HEK293T (cell line): ENCODE data around the gene FHOD3.

Experiments
- CTCF ChIA-PET: fragments of 350-600 bp; formaldehyde crosslinking; extraction: SDS; loops from one replicate; lab custom pipeline; 2021; ENCODE audit warnings: antibody characterized with exemption, inconsistent platforms; lab: Yijun Ruan, JAX
- POLR2A ChIA-PET: fragments of 350-600 bp; formaldehyde crosslinking; extraction: SDS; loops from one replicate; lab custom pipeline; 2020; ENCODE audit warnings: antibody characterized with exemption, inconsistent platforms; lab: Yijun Ruan, JAX
- DNase-seq: peaks from one replicate; pipeline ENCODE4 v3.0.0; 2012; ENCODE audit warnings: mixed read lengths; ENCODE audit errors: extremely low spot score
- ARNT ChIP-seq: fragments of 450-650 bp; IDR thresholded peaks from 2 replicates; pipeline ENCODE4 v1.6.1; 2017; ENCODE audit warnings: mild to moderate bottlenecking
- BHLHE40 ChIP-seq: fragments of 450-650 bp; IDR thresholded peaks from 2 replicates; pipeline ENCODE4 v1.6.1; 2016; ENCODE audit warnings: mild to moderate bottlenecking, moderate library complexity, borderline replicate concordance
- CTBP1 ChIP-seq: fragments of 450-650 bp; IDR thresholded peaks from 2 replicates; pipeline ENCODE4 v1.6.1; 2016; ENCODE audit warnings: borderline replicate concordance
- ELF4 ChIP-seq: fragments of 450-650 bp; IDR thresholded peaks from 2 replicates; pipeline ENCODE4 v1.6.1; 2017; ENCODE audit warnings: antibody characterized with exemption
- FOXA1 ChIP-seq: fragments of 450-650 bp; IDR thresholded peaks from 2 replicates; pipeline ENCODE4 v1.6.1; 2016; ENCODE audit warnings: mild to moderate bottlenecking
- FOXK2 ChIP-seq: fragments of 450-650 bp; IDR thresholded peaks from 2 replicates; pipeline ENCODE4 v1.6.1; 2016; ENCODE audit warnings: mild to moderate bottlenecking
- FOXM1 ChIP-seq: fragments of 450-650 bp; IDR thresholded peaks from 2 replicates; pipeline ENCODE4 v1.6.1; 2017; ENCODE audit warnings: mild to moderate bottlenecking, borderline replicate concordance
- HDGF ChIP-seq: fragments of 450-650 bp; IDR thresholded peaks from 2 replicates; pipeline ENCODE4 v1.6.1; 2017; ENCODE audit warnings: antibody characterized with exemption, borderline replicate concordance
- L3MBTL2 ChIP-seq: fragments of 450-650 bp; conservative IDR thresholded peaks from 2 replicates; pipeline ENCODE4 v1.6.1; 2016; ENCODE audit warnings: mild to moderate bottlenecking
- LEF1 ChIP-seq: fragments of 450-650 bp; IDR thresholded peaks from 2 replicates; pipeline ENCODE4 v1.6.1; 2017; ENCODE audit warnings: mild to moderate bottlenecking, borderline replicate concordance
- NFRKB ChIP-seq: fragments of 450-650 bp; IDR thresholded peaks from 2 replicates; pipeline ENCODE4 v1.6.1; 2016; ENCODE audit warnings: mild to moderate bottlenecking, moderate library complexity
- SP1 ChIP-seq: fragments of 450-650 bp; IDR thresholded peaks from 2 replicates; pipeline ENCODE4 v1.6.1; 2017
- SUZ12 ChIP-seq: fragments of 450-650 bp; IDR thresholded peaks from 2 replicates; pipeline ENCODE4 v1.6.1; 2016; ENCODE audit warnings: mild to moderate bottlenecking
- TARDBP ChIP-seq: fragments of 450-650 bp; IDR thresholded peaks from 2 replicates; pipeline ENCODE4 v1.6.1; 2016
- ZNF384 ChIP-seq: fragments of 450-650 bp; IDR thresholded peaks from 2 replicates; pipeline ENCODE4 v1.6.1; 2016
- TF ChIP-seq, protein P1 (sequence below): fragments of 450-650 bp; IDR thresholded peaks from 2 replicates; pipeline ENCODE4 v1.6.1; 2016

FHOD3 gene

DNA sequence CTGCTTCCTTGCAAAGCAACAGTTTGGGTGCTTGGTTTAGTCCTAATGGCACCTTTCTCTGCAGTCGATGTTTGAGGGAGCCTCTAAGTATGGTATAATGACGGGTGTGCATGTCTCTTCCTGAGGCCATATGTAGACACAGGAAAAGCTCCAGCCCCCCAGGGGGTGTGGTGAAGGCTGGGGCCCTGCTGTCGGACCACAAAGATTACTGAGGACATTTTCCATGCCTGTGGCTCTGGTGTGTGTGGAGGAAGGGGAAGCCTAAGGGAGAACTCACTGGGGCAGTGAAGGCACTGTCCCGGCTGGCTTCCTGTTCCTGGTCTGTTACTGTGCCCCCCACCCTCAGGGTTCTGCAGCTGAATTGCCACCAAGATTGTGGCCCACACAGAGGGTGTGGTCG lies 187.1 kb downstream of the FHOD3 start:
- ChIA-PET POLR2A (no interaction called here), CTCF (no interaction called here)
- no peak for DNase-seq
- TF ChIP-seq TARDBP (no peak), FOXK2 (no peak), CTBP1 (no peak), FOXA1 (no peak), SP1 (no peak), LEF1 (no peak), HDGF (no peak)

DNA sequence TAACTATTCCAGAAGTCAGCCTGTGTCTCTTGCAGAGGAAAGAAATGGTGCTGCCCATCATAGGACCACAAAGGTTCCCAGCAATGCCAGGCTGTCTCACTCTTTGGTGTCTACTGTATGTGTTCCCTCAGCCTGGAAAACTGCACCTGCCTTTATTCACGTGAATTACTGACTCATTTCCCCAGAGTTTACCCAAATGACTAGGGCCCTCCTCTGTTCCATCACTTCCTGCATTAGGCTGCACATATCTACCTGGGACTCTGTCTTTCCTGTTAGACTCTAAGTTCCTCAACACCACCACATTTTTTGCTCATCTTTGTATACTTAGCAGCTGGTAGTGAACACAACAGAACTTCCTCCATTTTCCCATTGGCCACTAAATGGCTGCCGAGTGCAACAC lies 188.3 kb downstream of the FHOD3 start:
- TF ChIP-seq HDGF = no peak
- TF ChIP-seq ZNF384 = no peak
- no peak for TF ChIP-seq NFRKB
- no peak for TF ChIP-seq ELF4
- TF ChIP-seq FOXK2 = no peak
- TF ChIP-seq SUZ12 = no peak
- ChIA-PET POLR2A (no interaction called here), CTCF (no interaction called here)
- no peak for DNase-seq

DNA sequence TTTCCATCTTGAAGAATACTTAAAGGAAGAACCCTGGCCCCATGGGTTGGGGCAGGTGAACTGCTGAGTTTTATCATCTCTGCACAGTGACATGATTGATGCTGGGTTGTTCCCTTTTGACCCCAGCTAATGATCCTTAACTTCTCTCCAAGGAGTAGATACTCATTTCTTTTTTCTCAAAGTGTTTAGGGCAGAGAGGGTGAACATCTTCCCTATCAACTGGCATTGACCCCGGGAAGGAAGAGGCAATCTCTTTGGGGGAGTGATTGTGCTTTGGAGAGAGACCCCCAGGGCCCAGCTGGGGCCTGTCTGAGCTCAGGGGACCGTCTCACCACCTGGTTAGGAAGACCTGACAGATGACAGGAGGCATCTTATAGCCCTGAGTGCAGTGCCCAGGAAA lies 190.6 kb downstream of the FHOD3 start:
- CTCF ChIA-PET = no interaction called here

DNA sequence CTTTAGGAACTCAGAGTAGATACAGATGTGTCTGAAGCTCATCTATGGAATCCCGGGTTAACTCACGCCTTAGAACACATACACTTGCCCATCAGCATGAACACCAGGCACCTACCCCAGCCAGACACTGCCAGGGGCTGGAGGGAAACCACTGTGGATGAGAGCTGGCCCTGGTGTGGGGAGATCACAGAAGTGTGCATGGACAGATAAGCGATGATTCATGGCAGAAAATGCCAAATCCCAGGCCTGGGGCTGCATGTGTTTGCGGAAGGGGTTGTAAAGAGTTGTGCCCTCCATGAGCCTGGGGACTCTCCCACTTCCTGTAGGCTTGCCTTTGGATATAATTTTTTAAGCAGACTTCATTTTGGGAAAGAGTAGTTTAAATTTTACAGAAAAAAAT lies 193.4 kb downstream of the FHOD3 start:
- ChIA-PET CTCF (no interaction called here), POLR2A (no interaction called here)
- TF ChIP-seq LEF1 (no peak), HDGF (no peak), TARDBP (no peak), BHLHE40 (no peak), FOXK2 (no peak), ARNT (no peak)
- no peak for DNase-seq

More for the DNA sequence above, 190.6 kb downstream of the FHOD3 start:
- DNase-seq = no peak
- POLR2A ChIA-PET = no interaction called here
- TF ChIP-seq LEF1 = no peak

GRCh38 chr18:36492604-36493329 lies 195.3 kb downstream of the FHOD3 start:
- TF ChIP-seq ELF4 (no peak), LEF1 (no peak), HDGF (no peak), NFRKB (no peak), SP1 (no peak), ARNT (no peak), BHLHE40 (no peak), FOXA1 (no peak), FOXK2 (no peak), CTBP1 (no peak), TARDBP (no peak), ZNF384 (no peak), L3MBTL2 (no peak), SUZ12 (no peak), FOXM1 (no peak)
- TF ChIP-seq, protein P1, sequence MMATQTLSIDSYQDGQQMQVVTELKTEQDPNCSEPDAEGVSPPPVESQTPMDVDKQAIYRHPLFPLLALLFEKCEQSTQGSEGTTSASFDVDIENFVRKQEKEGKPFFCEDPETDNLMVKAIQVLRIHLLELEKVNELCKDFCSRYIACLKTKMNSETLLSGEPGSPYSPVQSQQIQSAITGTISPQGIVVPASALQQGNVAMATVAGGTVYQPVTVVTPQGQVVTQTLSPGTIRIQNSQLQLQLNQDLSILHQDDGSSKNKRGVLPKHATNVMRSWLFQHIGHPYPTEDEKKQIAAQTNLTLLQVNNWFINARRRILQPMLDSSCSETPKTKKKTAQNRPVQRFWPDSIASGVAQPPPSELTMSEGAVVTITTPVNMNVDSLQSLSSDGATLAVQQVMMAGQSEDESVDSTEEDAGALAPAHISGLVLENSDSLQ = no peak
- POLR2A ChIA-PET = no interaction called here
- CTCF ChIA-PET = no interaction called here
- no peak for DNase-seq

DNA sequence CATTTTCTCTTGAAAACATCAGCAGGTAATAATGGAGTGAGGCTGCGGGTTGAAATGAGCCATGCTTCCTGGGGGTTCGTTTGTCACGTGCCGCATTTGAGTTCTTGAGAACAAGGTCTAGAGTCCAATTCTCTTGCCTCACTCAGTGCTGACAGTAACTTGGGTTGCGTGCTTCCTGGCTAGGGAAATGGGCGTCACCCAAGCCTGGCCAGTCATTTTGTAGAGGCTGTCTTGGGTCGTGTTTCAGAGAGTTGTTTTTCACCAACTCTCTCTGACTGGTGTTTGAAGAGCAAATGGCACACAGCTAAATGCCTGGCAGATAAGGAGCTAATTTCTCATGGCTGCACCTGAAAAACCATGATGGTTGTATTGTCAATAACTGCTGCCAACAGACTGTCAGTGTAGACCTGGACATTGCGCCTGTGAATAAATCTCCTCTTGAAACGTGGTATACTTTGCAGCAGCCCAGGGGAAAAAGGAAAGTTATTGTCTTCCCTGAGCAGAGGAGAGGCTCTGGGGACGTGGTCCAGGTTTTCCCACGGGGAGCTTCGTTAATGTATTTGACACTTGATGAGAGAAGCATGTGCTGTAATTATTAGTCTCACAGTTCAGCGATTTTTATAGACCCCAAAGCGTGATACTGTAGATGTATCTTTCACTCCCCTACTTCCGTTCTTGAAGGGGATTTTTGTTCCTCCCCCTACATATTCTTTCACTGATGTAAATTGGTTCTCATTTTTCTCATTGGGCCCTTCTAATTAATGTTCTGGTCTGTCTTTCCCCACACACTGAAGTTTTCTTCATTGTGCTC lies 196.0 kb downstream of the FHOD3 start:
- CTCF ChIA-PET = interaction anchor here (1.8 kb wide), 1 partner anchor 17 kb away, joined by 5 read pairs; no protein-coding TSS in a partner anchor
- TF ChIP-seq TARDBP (no peak), ZNF384 (no peak), SP1 (no peak), ELF4 (no peak), FOXA1 (no peak), LEF1 (no peak), CTBP1 (no peak)
- TF ChIP-seq, protein P1 = no peak
- DNase-seq = no peak
- POLR2A ChIA-PET = no interaction called here

DNA sequence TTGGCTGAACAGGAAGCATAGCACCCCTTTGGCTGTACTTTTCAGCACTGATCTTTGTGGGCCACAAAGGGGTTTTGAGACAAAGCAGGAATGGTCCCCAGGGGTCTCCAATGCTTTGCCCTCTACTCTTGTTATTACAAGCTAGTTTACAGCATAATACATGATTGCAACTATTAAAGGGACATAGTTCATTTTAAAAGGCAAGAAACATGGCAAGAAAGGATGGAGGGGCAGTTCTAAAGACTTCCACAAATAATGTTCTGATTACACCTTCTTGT lies 196.6 kb downstream of the FHOD3 start:
- TF ChIP-seq SP1 (no peak), BHLHE40 (no peak), ARNT (no peak), HDGF (no peak), TARDBP (no peak), CTBP1 (no peak), ELF4 (no peak), SUZ12 (no peak), FOXM1 (no peak), NFRKB (no peak), L3MBTL2 (no peak), FOXA1 (no peak), FOXK2 (no peak), ZNF384 (no peak), LEF1 (no peak)
- TF ChIP-seq, protein P1 = no peak
- POLR2A ChIA-PET = no interaction called here
- no peak for DNase-seq
- CTCF ChIA-PET = interaction anchor here (1.0 to 1.8 kb wide), 2 partner anchors 17 to 193 kb away, joined by 3 to 5 read pairs; no protein-coding TSS in a partner anchor
